Subcutaneous abdominal adipose tissue (tissue), 5 donors: Measurements from ENCODE around the gene DNAI4.
"Not testable (repeated sequence)": the region's sequence is repeated elsewhere in the genome, so short reads cannot be mapped to it uniquely, and the experiment has no call there.

ENCODE experiments used
- H3K27ac ChIP-seq: one replicate; pipeline ENCODE4 v1.7.0; 2013; ENCODE audit warnings: low read depth, mild to moderate bottlenecking, inconsistent platforms, low read length, moderate library complexity
- H3K27me3 ChIP-seq, 5 donors: one replicate each; pipeline ENCODE4 v1.7.0; 2013; ENCODE audit warnings: low read length in 5 of 5, inconsistent platforms in 1 of 5; ENCODE audit not compliant: control insufficient read depth in 5 of 5, insufficient read depth in 4 of 5
- H3K36me3 ChIP-seq, 5 donors: one replicate each; pipeline ENCODE4 v1.7.0; 2013; ENCODE audit warnings: low read length in 5 of 5; ENCODE audit not compliant: control insufficient read depth in 5 of 5, insufficient read depth in 5 of 5
- H3K4me1 ChIP-seq, 5 donors: one replicate each; pipeline ENCODE4 v1.7.0; 2013; ENCODE audit warnings: low read length in 5 of 5, mild to moderate bottlenecking in 3 of 5, moderate library complexity in 1 of 5; ENCODE audit not compliant: control insufficient read depth in 5 of 5, insufficient read depth in 5 of 5
- H3K4me3 ChIP-seq, 5 donors: one replicate each; pipeline ENCODE4 v1.7.0; 2013; ENCODE audit warnings: low read length in 5 of 5, low read depth in 1 of 5
- H3K9ac ChIP-seq, 5 donors: one replicate each; pipeline ENCODE4 v1.7.0; 2013; ENCODE audit warnings: low read length in 5 of 5, mild to moderate bottlenecking in 4 of 5, moderate library complexity in 3 of 5
- H3K9me3 ChIP-seq, 5 donors: one replicate each; pipeline ENCODE4 v1.7.0; 2013; ENCODE audit warnings: low read length in 5 of 5; ENCODE audit not compliant: control insufficient read depth in 5 of 5
- donor health status: healthy.
- donor health status: healthy.
- donor health status: healthy.
- donor health status: healthy.
- donor health status: healthy.

Gene DNAI4

DNA sequence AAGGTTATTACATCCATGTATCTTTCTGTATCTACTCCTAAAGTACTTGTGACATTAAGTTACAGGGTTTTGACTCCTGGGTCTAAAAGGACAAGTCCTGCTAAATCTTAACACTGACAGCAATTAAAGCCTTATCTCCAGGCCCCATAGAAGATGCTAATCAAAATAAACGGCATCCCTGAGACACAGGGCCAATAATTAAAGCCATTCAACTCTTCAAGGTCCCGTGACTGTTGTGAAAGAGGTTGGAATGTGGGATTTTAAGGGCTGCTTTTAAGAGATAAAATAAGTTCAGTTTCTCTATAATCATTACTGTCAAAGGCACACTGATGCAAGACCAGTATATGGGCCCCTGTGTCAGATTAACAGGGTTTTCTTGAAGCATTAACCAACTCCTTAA is 8.3 kb downstream of the DNAI4 start:
- H3K36me3 ChIP-seq: peaks cover 0 to 2% (median 0%) of the 10 kb centered on the region in 5 donors
- H3K9me3 ChIP-seq: no peaks in the 10 kb centered on the region
- H3K9ac ChIP-seq: no peak overlapping the region
- no peak overlapping the region for H3K27ac ChIP-seq
- no peaks in the 10 kb centered on the region for H3K27me3 ChIP-seq
- H3K4me1 ChIP-seq: no peaks in the 10 kb centered on the region
- no peak overlapping the region for H3K4me3 ChIP-seq

DNA sequence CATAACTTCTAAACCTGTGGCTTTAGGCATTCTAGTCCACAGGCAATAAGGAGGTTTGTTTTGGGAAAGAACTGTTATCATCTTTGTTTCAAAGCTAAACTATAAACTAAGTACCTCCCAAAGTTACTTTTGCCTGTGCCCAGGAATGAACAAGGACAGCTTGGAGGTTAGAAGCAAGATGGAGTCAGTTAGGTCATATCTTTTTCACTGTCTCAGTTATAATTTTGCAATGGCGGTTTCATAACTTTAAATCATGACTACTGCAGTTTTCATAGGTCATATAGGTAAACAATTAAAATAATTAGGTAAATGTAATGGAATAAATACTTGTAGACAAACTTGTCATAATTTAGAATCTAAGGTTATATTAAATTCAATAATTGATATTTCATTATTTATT is 9.5 kb downstream of the DNAI4 start:
- H3K27ac ChIP-seq, H3K4me3 ChIP-seq, H3K27me3 ChIP-seq, H3K4me1 ChIP-seq, H3K9me3 ChIP-seq, H3K36me3 ChIP-seq, H3K9ac ChIP-seq: not testable (repeated sequence)

DNA sequence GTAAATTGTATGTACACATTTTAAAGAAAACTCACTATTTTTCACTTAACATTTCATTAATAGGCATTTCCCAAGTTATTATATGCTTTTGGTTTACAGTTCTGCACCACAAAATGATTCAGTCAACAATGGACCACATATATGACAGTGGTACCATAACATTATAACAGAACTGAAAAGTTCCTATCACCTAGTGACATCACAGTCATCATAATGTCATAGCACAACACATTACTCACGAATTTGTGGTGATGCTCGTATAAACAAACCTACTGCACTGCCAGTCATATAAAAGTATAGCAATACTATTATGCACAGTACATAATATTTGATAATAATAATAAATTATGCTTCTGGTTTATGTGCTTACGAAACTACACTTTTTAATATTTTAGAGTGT is 30.9 kb downstream of the DNAI4 start:
- Histone ChIP-seq H3K4me1 (no peaks in the 10 kb centered on the region), H3K36me3 (no peaks in the 10 kb centered on the region), H3K4me3 (no peak overlapping the region), H3K9me3 (no peaks in the 10 kb centered on the region), H3K9ac (no peak overlapping the region), H3K27me3 (no peaks in the 10 kb centered on the region), H3K27ac (no peak overlapping the region)

DNA sequence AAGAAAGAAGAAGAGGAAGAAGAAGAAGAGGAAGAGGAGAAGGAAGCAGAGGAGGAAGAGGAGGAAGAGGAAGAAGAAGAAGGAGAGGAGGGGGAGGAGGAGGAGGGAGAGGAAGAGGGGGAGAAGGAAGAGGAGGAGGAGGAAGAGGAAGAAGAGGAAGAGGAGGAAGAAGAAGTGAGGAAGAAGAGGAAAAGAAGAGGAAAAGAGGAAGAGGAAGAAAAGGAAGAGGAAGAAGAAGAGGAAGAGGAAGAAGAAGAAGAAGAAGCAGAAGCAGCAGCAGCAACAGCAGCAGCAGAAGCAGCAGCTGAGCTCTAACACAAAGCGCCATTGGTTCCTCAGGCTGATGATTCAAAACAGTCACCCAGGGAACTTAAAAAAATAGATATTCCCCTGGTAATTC is 34.0 kb downstream of the DNAI4 start:
- no peaks in the 10 kb centered on the region for H3K27me3 ChIP-seq
- no peaks in the 10 kb centered on the region for H3K4me1 ChIP-seq
- H3K27ac ChIP-seq: no peak overlapping the region
- H3K4me3 ChIP-seq: no peak overlapping the region
- no peak overlapping the region for H3K9ac ChIP-seq
- no peaks in the 10 kb centered on the region for H3K9me3 ChIP-seq
- peaks cover 0 to 6% (median 0%) of the 10 kb centered on the region in 5 donors for H3K36me3 ChIP-seq

DNA sequence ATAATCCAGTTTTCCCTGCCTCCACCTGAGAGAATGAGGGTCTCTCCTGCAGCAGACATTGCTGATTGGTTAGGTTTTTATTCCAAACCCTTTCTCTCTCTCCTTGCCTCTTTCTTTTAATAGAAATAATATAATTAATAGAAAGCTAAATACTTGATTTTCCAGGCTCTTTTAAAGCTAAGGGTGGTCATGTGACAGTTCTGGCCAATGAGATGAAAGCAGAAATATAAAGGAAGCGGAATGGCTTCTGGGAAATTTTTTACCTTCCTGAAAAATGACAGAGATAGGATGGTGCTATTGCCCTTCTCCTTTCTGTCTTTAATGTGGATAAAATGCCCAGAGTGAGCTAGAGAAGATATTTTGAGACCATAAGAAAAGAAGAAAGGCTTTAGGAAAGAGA is 35.6 kb downstream of the DNAI4 start:
- Histone ChIP-seq H3K27me3 (no peaks in the 10 kb centered on the region), H3K4me3 (no peak overlapping the region), H3K9me3 (no peaks in the 10 kb centered on the region), H3K27ac (no peak overlapping the region), H3K36me3 (peaks cover 0 to 6% (median 0%) of the 10 kb centered on the region in 5 donors), H3K4me1 (no peaks in the 10 kb centered on the region), H3K9ac (no peak overlapping the region)

DNA sequence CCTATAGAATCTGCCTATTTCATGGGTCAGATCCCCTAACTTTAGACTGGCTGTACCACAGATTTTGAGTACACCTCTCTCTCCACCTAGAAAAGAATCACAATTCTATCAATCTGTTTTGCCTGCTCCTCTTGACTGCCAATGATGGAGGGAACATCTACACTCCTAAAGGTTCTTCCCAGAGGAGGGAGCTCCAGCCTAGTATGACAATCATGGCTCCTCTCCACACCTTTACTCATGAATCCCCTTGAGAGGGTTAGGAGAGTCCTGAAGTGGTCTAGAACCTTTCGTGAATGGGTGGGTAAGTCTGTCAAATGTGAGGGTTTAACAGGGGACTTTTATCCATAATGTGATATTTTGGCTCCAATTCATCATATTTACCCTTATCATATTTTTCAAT is 48.0 kb downstream of the DNAI4 start:
- no peaks in the 10 kb centered on the region for H3K36me3 ChIP-seq
- no peaks in the 10 kb centered on the region for H3K27me3 ChIP-seq
- H3K9me3 ChIP-seq: peaks cover 0 to 13% (median 3%) of the 10 kb centered on the region in 5 donors
- no peak overlapping the region for H3K27ac ChIP-seq
- no peaks in the 10 kb centered on the region for H3K4me1 ChIP-seq
- no peak overlapping the region for H3K9ac ChIP-seq
- no peak overlapping the region for H3K4me3 ChIP-seq

DNA sequence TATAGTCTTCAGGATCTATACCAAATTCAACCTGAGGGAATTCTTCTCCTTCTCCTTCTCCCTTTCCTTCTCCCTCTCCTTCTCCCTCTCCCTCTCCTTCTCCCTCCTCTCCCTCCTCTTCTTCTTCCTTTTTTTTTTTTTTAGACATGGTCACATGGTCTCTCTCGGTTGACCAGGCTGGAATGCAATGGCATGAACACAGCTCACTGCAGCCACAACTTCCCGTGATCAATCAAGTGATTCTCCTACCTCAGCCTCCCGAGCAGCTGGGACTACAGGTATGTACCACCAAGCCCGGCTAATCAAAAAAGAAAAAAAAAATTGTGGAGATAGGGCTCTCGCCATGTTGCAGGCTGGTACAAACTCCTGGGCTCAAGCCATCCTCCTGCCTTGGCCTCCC is 51.5 kb downstream of the DNAI4 start:
- H3K4me3 ChIP-seq: no peak overlapping the region
- no peaks in the 10 kb centered on the region for H3K27me3 ChIP-seq

DNA sequence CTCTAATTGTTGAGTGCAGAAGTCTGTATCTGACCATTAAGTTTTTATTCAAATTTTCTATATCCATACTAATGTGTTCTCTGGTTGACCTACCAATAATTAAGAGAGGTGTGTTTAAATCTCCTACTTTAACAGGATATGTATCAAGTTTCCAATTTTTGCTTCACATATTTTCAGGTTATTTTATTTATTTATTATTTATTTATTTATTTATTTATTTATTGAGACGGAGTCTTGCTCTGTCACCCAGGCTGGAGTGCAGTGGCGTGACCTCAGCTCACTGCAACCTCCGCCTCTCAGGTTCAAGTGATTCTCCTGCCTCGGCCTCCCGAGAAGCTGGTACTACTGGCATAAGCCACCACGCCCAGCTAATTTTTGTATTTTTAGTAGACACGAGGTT is 52.6 kb downstream of the DNAI4 start:
- not testable (repeated sequence) for H3K27me3 ChIP-seq, H3K4me1 ChIP-seq, H3K27ac ChIP-seq, H3K9ac ChIP-seq, H3K36me3 ChIP-seq, H3K4me3 ChIP-seq, H3K9me3 ChIP-seq

More for the DNA sequence above, 51.5 kb downstream of the DNAI4 start:
- H3K9ac ChIP-seq: no peak overlapping the region
- H3K36me3 ChIP-seq: no peaks in the 10 kb centered on the region
- no peak overlapping the region for H3K27ac ChIP-seq
- H3K4me1 ChIP-seq: no peaks in the 10 kb centered on the region
- peaks cover 0 to under 1% (median 0%) of the 10 kb centered on the region in 5 donors for H3K9me3 ChIP-seq

DNA sequence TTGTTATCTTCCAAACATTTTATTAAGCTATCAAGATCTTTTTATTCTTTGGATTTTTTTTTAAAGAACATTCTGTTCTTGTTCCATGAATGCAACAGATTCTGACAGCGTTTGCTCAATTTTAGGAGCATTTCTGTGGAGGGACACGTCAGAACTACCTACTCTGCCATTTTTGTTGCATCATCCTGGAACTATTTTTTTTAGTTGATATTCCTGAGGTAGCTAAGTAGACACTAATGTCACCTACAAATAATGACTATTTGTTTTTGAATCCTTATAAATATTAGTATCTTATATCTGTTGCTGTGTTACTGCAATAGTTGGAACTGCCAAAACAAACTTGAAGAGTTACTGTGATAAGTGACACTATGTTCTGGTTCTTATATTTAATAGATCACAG is 57.2 kb downstream of the DNAI4 start:
- Histone ChIP-seq H3K27me3 (no peaks in the 10 kb centered on the region), H3K9me3 (no peaks in the 10 kb centered on the region), H3K4me3 (no peak overlapping the region), H3K27ac (no peak overlapping the region), H3K9ac (no peak overlapping the region), H3K36me3 (no peaks in the 10 kb centered on the region), H3K4me1 (no peaks in the 10 kb centered on the region)

DNA sequence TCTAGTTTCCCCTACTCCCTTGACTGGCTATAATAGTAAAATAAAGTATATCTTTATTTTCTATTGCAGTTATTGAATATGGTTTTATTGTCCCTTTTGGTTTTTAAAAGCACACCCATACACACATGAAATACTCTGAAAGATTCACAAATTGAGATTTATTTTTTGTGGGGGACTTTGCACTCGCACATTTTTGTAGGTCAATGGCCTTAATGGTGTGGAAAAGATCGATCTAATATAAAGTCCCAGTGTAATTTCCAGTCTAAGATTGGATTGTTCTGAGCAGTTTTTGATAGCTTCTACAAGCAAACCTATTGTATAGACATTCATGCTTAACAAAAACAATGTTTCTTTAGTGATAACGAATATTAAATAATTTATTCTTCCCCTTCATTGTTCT is 64.1 kb downstream of the DNAI4 start:
- Histone ChIP-seq H3K27ac (no peak overlapping the region), H3K9ac (no peak overlapping the region), H3K9me3 (no peaks in the 10 kb centered on the region), H3K27me3 (no peaks in the 10 kb centered on the region), H3K4me1 (no peaks in the 10 kb centered on the region), H3K4me3 (no peak overlapping the region), H3K36me3 (no peaks in the 10 kb centered on the region)

DNA sequence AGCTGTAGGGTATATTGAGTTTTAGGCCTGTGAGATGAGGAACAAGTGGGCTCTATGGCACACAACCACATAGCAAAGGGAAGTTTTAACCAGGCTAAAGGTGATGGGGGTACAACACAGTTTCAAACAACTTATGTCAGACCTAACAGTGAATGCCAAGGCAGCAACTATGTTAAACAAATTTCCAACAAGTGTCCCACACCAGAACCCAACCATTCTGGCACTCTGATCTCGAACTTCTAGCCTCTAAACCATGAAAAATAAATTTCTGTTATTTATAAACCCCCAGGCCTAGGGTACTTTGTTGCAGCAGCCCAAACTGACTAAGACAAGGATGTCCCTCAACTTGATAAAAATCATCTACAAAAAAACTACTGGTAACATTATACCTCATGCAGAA is 71.3 kb downstream of the DNAI4 start:
- Histone ChIP-seq H3K4me1 (no peaks in the 10 kb centered on the region), H3K36me3 (no peaks in the 10 kb centered on the region), H3K9ac (no peak overlapping the region), H3K27me3 (no peaks in the 10 kb centered on the region), H3K27ac (no peak overlapping the region), H3K4me3 (no peak overlapping the region), H3K9me3 (no peaks in the 10 kb centered on the region)
